Tibial nerve (tissue), 3 donors: Measurements from ENCODE around the gene LRRC8C.

Experiments used
- POLR2A ChIP-seq, 2 donors: fragments of 450-650 bp; IDR thresholded peaks; one replicate each; pipeline ENCODE4 v1.6.1; 2017; ENCODE audit warnings: antibody characterized with exemption in 2 of 2, mild to moderate bottlenecking in 2 of 2, moderate library complexity in 2 of 2
- TF ChIP-seq, protein P1 (sequence below), 5 experiments: fragments of 200-600 bp in 3 of 5; fragments of 450-650 bp in 2 of 5; sonication (generic) in 3 of 5; IDR thresholded peaks; one replicate each; pipeline ENCODE4 v1.5.1; 2016 to 2019; ENCODE audit warnings: antibody characterized with exemption in 5 of 5, mild to moderate bottlenecking in 3 of 5, moderate library complexity in 2 of 5

DNA sequence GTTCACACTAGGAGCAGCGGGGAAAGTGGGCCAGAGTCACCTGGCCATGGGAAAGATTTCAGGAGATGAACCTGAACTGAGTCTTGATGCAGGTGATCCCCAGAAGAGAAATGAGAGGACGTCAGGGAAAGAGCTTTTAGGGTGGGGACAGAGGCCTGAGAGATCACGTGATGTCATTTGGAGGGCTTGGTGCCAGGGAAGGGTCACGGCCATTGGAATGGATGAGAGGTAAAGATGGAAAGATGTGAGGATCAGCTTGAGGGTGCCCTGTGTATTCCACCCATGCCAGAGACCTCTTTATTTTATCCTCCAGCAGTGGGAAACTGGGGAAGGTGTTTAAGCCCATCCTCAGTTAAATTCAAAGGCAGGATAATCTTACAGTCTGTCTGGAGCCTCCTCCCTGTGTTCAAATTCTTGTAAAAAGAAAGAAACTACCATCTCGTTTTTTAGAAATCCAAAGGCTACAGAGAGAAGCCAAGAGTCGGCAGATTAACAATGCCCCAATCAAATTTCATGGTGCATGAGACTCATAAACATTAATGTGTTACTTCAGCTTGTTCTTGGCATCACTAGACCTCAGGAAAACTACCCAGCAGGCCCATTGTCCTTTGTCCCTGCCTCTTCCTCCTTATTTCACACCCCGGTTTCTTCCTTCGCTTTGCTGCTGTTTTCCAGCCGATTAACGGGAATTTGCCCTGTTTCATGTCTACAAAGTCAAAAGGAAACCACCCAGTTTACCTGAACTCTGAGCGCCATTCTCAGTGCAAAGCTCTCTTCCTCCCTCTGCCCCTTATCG is 94.8 kb downstream of the LRRC8C start:
- TF ChIP-seq, protein P1, sequence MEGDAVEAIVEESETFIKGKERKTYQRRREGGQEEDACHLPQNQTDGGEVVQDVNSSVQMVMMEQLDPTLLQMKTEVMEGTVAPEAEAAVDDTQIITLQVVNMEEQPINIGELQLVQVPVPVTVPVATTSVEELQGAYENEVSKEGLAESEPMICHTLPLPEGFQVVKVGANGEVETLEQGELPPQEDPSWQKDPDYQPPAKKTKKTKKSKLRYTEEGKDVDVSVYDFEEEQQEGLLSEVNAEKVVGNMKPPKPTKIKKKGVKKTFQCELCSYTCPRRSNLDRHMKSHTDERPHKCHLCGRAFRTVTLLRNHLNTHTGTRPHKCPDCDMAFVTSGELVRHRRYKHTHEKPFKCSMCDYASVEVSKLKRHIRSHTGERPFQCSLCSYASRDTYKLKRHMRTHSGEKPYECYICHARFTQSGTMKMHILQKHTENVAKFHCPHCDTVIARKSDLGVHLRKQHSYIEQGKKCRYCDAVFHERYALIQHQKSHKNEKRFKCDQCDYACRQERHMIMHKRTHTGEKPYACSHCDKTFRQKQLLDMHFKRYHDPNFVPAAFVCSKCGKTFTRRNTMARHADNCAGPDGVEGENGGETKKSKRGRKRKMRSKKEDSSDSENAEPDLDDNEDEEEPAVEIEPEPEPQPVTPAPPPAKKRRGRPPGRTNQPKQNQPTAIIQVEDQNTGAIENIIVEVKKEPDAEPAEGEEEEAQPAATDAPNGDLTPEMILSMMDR (IDR thresholded peaks at IDR 0.05), result no peak
- TF ChIP-seq POLR2A (IDR thresholded peaks at IDR 0.05), result no peak
